Activated CD4-positive, alpha-beta T cell treated with anti-CD3 and anti-CD28 coated beads, Interleukin-2, amount 50 U/mL, for 24 hours (primary cell): ENCODE measurements around the gene BCL2L11.
A peak's percentile ranks its signal among the peaks of the same experiment; 100 is the strongest.

Source experiments
- DNase-seq, 2 donors: peaks; one replicate each; pipeline ENCODE4 v3.0.0-alpha.2; 2020; ENCODE audit warnings: low read depth in 1 of 2, low spot score in 1 of 2

BCL2L11 gene

GRCh38 chr2:111190816-111191540, 70.3 kb downstream of the BCL2L11 start:
- no peak for DNase-seq

GRCh38 chr2:111191877-111192276, 71.2 kb downstream of the BCL2L11 start:
- DNase-seq, result no peak

- DNase-seq, result no peak
Measured at GRCh38 chr2:111192776-111193368, 72.2 kb downstream of the BCL2L11 start.

GRCh38 chr2:111194835-111195621, 74.3 kb downstream of the BCL2L11 start:
- no peak for DNase-seq

GRCh38 chr2:111196435-111196834, 75.7 kb downstream of the BCL2L11 start:
- DNase-seq, result no peak

GRCh38 chr2:111198701-111199100, 78.0 kb downstream of the BCL2L11 start:
- DNase-seq, result no peak

- DNase-seq, result no peak
Measured at GRCh38 chr2:111199840-111200239, 79.1 kb downstream of the BCL2L11 start.

GRCh38 chr2:111200333-111200881, 79.7 kb downstream of the BCL2L11 start:
- no peak for DNase-seq

- no peak for DNase-seq
Measured at GRCh38 chr2:111201214-111201613, 80.5 kb downstream of the BCL2L11 start.

- no peak for DNase-seq
Measured at GRCh38 chr2:111202266-111203040, 81.7 kb downstream of the BCL2L11 start.

- no peak for DNase-seq
Measured at GRCh38 chr2:111204706-111205105, 84.0 kb downstream of the BCL2L11 start.

GRCh38 chr2:111205774-111206173, 85.1 kb downstream of the BCL2L11 start:
- no peak for DNase-seq

GRCh38 chr2:111207851-111208250, 87.1 kb downstream of the BCL2L11 start:
- DNase-seq, result no peak

- no peak for DNase-seq
Measured at GRCh38 chr2:111208639-111209038, 87.9 kb downstream of the BCL2L11 start.

- peak in 1 of 2 donors; percentile 14 for DNase-seq
Measured at GRCh38 chr2:111209045-111209514, 88.4 kb downstream of the BCL2L11 start.

- DNase-seq, result no peak
Measured at GRCh38 chr2:111210036-111210435, 89.3 kb downstream of the BCL2L11 start.

GRCh38 chr2:111213877-111214276, 93.2 kb downstream of the BCL2L11 start:
- DNase-seq, result no peak

GRCh38 chr2:111216811-111217652, 96.3 kb downstream of the BCL2L11 start:
- DNase-seq, result no peak
